ENCODE results near the gene UNC45A. TPM values are rescaled to one million over a fixed set of nuclear protein-coding genes. Genes with fewer than 3 reads are reported as not detected.

The UNC45A gene
- total RNA-seq, 1 experiment from 2014 or later = 68.4 TPM

DNA sequence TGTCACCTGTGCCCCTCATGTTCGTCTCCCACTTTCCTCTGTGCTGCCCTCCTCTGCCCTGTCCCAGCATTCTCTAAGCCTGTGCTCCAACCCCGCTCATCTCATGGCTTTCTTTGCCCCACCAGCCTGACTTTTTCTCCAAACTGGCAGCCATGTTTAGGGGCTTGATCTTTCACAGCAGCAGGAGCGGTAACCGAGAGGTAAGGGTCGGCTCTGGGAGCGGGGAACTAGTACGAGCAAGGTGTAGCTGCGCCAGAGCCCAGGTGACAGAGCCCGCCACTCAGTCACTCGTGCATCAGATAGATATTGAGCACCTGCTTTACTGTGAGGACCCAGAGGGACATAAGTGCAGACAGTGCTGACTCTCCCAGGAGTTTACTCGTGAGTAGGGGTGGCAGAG is 18.6 kb upstream of the UNC45A start:
- intact Hi-C loops (cut with micrococcal nuclease) = no loop called here
- TF ChIP-seq EZH2 (IDR thresholded peaks at IDR 0.05; ENCODE audit: low read length, unreplicated experiment) (no peak), EZH2phosphoT487 (IDR thresholded peaks at IDR 0.05; ENCODE audit: borderline replicate concordance, low read length) (no peak)
- TF ChIP-seq, protein P1, sequence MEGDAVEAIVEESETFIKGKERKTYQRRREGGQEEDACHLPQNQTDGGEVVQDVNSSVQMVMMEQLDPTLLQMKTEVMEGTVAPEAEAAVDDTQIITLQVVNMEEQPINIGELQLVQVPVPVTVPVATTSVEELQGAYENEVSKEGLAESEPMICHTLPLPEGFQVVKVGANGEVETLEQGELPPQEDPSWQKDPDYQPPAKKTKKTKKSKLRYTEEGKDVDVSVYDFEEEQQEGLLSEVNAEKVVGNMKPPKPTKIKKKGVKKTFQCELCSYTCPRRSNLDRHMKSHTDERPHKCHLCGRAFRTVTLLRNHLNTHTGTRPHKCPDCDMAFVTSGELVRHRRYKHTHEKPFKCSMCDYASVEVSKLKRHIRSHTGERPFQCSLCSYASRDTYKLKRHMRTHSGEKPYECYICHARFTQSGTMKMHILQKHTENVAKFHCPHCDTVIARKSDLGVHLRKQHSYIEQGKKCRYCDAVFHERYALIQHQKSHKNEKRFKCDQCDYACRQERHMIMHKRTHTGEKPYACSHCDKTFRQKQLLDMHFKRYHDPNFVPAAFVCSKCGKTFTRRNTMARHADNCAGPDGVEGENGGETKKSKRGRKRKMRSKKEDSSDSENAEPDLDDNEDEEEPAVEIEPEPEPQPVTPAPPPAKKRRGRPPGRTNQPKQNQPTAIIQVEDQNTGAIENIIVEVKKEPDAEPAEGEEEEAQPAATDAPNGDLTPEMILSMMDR (conservative IDR thresholded peaks at IDR 0.05; ENCODE audit: low read depth, low read length) = no peak
- H3K4me1 ChIP-seq (ENCODE audit: insufficient read depth, low read length) = no peaks in the 10 kb centered on the region
- H3K9me2 ChIP-seq (replicated peaks; ENCODE audit: low read length) = no peaks in the 10 kb centered on the region
- H3K27ac ChIP-seq (ENCODE audit: low read length) = no peak overlapping the region
- H3K9me3 ChIP-seq (ENCODE audit: low read length) = no peaks in the 10 kb centered on the region
- H3F3A ChIP-seq (ENCODE audit: low read length, unreplicated experiment) = no peaks in the 10 kb centered on the region
- POLR2A ChIA-PET (ENCODE audit: unreplicated experiment) = no interaction called here
- ATAC-seq = no peak
- no peak overlapping the region for H3K9ac ChIP-seq (ENCODE audit: low read length)
- H3K27me3 ChIP-seq (ENCODE audit: low read length) = no peaks in the 10 kb centered on the region
- CTCF ChIA-PET = no interaction called here
- no peaks in the 10 kb centered on the region for H3K79me2 ChIP-seq (ENCODE audit: low read length)
- DNase-seq = no peak
- H2AFZ ChIP-seq (ENCODE audit: low read length) = no peak overlapping the region
- no peak overlapping the region for H3K4me2 ChIP-seq (ENCODE audit: low read length)
- no TSS peak for BruUV-seq (replicated peaks)
- no peaks in the 10 kb centered on the region for H4K20me1 ChIP-seq (ENCODE audit: low read length)
- no peak overlapping the region for H3K4me3 ChIP-seq (ENCODE audit: low read length)
- H3K36me3 ChIP-seq (ENCODE audit: low read depth, low read length) = no peaks in the 10 kb centered on the region

DNA sequence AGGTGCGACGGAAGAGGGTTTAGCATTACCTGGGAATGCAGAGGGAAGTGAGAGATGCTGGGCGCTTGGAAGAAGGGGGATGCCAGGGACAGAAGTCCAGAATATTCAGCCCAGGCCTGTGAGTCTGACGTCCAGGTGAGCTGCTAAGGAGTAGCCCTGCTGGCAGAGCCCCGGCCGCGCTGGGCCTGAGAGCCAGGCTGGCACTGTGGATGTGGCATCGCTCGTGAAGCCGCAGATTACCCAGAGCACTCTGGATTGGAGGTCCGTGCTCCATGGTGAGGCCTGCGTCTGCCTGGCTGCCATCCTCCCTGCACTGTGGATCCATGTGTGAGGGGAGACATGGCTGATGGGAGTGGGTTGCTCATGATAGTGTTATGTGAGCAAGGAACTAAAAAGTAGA is 17.5 kb upstream of the UNC45A start:
- Histone ChIP-seq H3K27me3 (ENCODE audit: low read length) (no peaks in the 10 kb centered on the region), H3K9ac (ENCODE audit: low read length) (no peak overlapping the region), H4K20me1 (ENCODE audit: low read length) (no peaks in the 10 kb centered on the region), H3K9me3 (ENCODE audit: low read length) (no peaks in the 10 kb centered on the region), H3K4me1 (ENCODE audit: insufficient read depth, low read length) (no peaks in the 10 kb centered on the region), H3K4me3 (ENCODE audit: low read length) (no peak overlapping the region), H3K79me2 (ENCODE audit: low read length) (no peaks in the 10 kb centered on the region), H3K4me2 (ENCODE audit: low read length) (no peak overlapping the region), H3K36me3 (ENCODE audit: low read depth, low read length) (no peaks in the 10 kb centered on the region), H3F3A (ENCODE audit: low read length, unreplicated experiment) (no peaks in the 10 kb centered on the region), H2AFZ (ENCODE audit: low read length) (no peak overlapping the region), H3K9me2 (replicated peaks; ENCODE audit: low read length) (no peaks in the 10 kb centered on the region), H3K27ac (ENCODE audit: low read length) (no peak overlapping the region)
- ChIA-PET POLR2A (ENCODE audit: unreplicated experiment) (no interaction called here), CTCF (no interaction called here)
- DNase-seq (no peak), ATAC-seq (no peak)
- no TSS peak for BruUV-seq (replicated peaks)
- intact Hi-C loops (cut with micrococcal nuclease) = no loop called here
- no peak for TF ChIP-seq EZH2 (IDR thresholded peaks at IDR 0.05; ENCODE audit: low read length, unreplicated experiment)
- no peak for TF ChIP-seq EZH2phosphoT487 (IDR thresholded peaks at IDR 0.05; ENCODE audit: borderline replicate concordance, low read length)
- TF ChIP-seq, protein P1 (conservative IDR thresholded peaks at IDR 0.05; ENCODE audit: low read depth, low read length) = no peak

DNA sequence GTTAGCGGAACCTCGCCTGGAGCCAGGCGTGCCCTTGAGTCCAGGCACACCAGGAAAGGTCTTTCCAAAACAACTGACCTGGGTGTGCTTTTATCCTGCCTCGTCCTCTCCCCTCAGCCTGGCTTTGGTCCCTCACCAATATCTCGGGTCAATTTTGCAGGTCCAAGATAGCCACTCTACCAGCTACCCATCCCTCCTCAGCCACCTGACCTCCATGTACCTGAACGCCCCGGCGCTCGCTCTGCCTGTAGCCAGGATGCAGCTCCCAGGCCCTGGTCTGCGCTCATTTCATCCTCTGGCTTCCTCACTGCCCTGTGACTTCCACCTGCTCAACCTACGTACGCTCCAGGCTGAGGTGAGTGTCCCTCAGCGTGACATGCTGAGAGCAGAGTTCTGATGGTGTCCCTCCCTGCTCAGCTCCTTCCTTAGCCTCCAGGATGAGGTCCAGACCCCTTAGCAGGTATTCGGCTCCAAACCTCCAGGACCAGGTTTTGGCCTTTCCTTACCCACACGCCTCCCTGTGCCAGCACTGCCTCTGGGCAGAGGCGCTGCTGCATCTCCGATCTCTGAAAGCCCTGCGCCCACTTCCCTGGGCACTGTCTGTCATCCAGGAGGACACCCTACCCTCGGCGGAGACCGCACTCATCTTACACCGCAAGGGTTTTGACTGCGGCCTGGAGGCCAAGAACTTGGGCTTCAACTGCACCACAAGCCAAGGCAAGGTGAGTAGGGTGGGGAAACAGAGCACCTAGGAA is 16.9 kb upstream of the UNC45A start:
- H3K4me3 ChIP-seq (ENCODE audit: low read length) = no peak overlapping the region
- no peaks in the 10 kb centered on the region for H3K9me3 ChIP-seq (ENCODE audit: low read length)
- no peak overlapping the region for H3K9ac ChIP-seq (ENCODE audit: low read length)
- no peaks in the 10 kb centered on the region for H3K27me3 ChIP-seq (ENCODE audit: low read length)
- POLR2A ChIA-PET (ENCODE audit: unreplicated experiment) = no interaction called here
- DNase-seq (no peak), ATAC-seq (no peak)
- TF ChIP-seq EZH2phosphoT487 (IDR thresholded peaks at IDR 0.05; ENCODE audit: borderline replicate concordance, low read length) (no peak), EZH2 (IDR thresholded peaks at IDR 0.05; ENCODE audit: low read length, unreplicated experiment) (no peak)
- TF ChIP-seq, protein P1 (conservative IDR thresholded peaks at IDR 0.05; ENCODE audit: low read depth, low read length) = no peak
- no peaks in the 10 kb centered on the region for H3K4me1 ChIP-seq (ENCODE audit: insufficient read depth, low read length)
- H3K9me2 ChIP-seq (replicated peaks; ENCODE audit: low read length) = no peaks in the 10 kb centered on the region
- CTCF ChIA-PET = no interaction called here
- intact Hi-C loops (cut with micrococcal nuclease) = no loop called here
- BruUV-seq (replicated peaks) = no TSS peak
- no peaks in the 10 kb centered on the region for H3F3A ChIP-seq (ENCODE audit: low read length, unreplicated experiment)
- H3K36me3 ChIP-seq (ENCODE audit: low read depth, low read length) = no peaks in the 10 kb centered on the region
- no peaks in the 10 kb centered on the region for H4K20me1 ChIP-seq (ENCODE audit: low read length)
- H2AFZ ChIP-seq (ENCODE audit: low read length) = no peak overlapping the region
- no peaks in the 10 kb centered on the region for H3K79me2 ChIP-seq (ENCODE audit: low read length)
- no peak overlapping the region for H3K4me2 ChIP-seq (ENCODE audit: low read length)
- no peak overlapping the region for H3K27ac ChIP-seq (ENCODE audit: low read length)
